ENCODE results near the gene PDSS2. TPM values are rescaled to one million over a fixed set of nuclear protein-coding genes. Genes with fewer than 3 reads are reported as not detected.

Gene PDSS2
- total and polyA plus RNA-seq, 2 of the 8 experiments (the other 6 are each of a cell fraction or from before 2014, with no cell fraction given): 10.7 to 16.1 TPM

- TF ChIP-seq PHF8 (conservative IDR thresholded peaks at IDR 0.05; ENCODE audit: low read depth, low read length) (no peak), FOSL1 (IDR thresholded peaks at IDR 0.05; ENCODE audit: insufficient read depth, low read depth, low read length) (no peak), HDAC6 (IDR thresholded peaks at IDR 0.05; ENCODE audit: low read depth, low read length) (no peak), POLR2A (IDR thresholded peaks at IDR 0.05; ENCODE audit: control extremely low read depth in 1 of 2, low read depth in 2 of 2, low read length in 2 of 2) (no peak), RAD21 (IDR thresholded peaks at IDR 0.05 in 1 of 2, conservative IDR thresholded peaks at IDR 0.05 in 1 of 2; ENCODE audit: low read depth in 2 of 2, low read length in 2 of 2) (no peak), SP4 (IDR thresholded peaks at IDR 0.05; ENCODE audit: low read length) (no peak)
These were observed 50.6 kb downstream of the PDSS2 start (continued) for GRCh38 chr6:107408714-107409113.
